ENCODE measurements around the gene PRH2.

The PRH2 gene

GRCh38 chr12:10960211-10960610 is 31.2 kb downstream of the PRH2 start:
- no peak for DNase-seq (ENCODE audit: low spot score)

GRCh38 chr12:10965476-10965875 is 36.4 kb downstream of the PRH2 start:
- DNase-seq (ENCODE audit: low spot score): no peak

GRCh38 chr12:10966314-10966713 is 37.3 kb downstream of the PRH2 start:
- DNase-seq (ENCODE audit: low spot score): no peak

GRCh38 chr12:10967409-10967808 is 38.4 kb downstream of the PRH2 start:
- no peak for DNase-seq (ENCODE audit: low spot score)

GRCh38 chr12:10968765-10969456 is 39.9 kb downstream of the PRH2 start:
- DNase-seq (ENCODE audit: low spot score): no peak

GRCh38 chr12:10974965-10975364 is 45.9 kb downstream of the PRH2 start:
- no peak for DNase-seq (ENCODE audit: low spot score)

GRCh38 chr12:10982244-10982643 is 53.2 kb downstream of the PRH2 start:
- DNase-seq (ENCODE audit: low spot score): no peak
